CD4-positive, alpha-beta T cell treated with Interleukin-21 for 1 hour (primary cell): ENCODE data around the gene FOXF1.

ENCODE experiments used
- DNase-seq: peaks from one replicate; pipeline ENCODE4 v3.0.0-alpha.2; 2020

Gene FOXF1

DNA sequence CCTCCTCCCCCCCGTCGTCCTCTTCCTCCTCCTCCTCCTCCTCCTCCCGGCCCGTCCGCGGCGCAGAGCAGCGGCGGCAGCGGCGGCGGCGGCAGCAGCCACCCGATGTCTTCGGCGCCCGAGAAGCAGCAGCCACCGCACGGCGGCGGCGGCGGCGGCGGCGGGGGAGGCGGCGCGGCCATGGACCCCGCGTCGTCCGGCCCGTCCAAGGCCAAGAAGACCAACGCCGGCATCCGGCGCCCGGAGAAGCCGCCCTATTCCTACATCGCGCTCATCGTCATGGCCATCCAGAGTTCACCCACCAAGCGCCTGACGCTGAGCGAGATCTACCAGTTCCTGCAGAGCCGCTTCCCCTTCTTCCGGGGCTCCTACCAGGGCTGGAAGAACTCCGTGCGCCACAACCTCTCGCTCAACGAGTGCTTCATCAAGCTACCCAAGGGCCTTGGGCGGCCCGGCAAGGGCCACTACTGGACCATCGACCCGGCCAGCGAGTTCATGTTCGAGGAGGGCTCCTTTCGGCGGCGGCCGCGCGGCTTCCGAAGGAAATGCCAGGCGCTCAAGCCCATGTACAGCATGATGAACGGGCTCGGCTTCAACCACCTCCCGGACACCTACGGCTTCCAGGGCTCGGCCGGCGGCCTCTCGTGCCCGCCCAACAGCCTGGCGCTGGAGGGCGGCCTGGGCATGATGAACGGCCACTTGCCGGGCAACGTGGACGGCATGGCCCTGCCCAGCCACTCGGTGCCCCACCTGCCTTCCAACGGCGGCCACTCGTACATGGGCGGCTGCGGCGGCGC, at the start of gene FOXF1:
Gene FOXF1 (plus strand): TSS at position 63 of the 797 bp plus-strand sequence. CDS start 43 bp downstream, at position 106.
- DNase-seq = no peak

DNA sequence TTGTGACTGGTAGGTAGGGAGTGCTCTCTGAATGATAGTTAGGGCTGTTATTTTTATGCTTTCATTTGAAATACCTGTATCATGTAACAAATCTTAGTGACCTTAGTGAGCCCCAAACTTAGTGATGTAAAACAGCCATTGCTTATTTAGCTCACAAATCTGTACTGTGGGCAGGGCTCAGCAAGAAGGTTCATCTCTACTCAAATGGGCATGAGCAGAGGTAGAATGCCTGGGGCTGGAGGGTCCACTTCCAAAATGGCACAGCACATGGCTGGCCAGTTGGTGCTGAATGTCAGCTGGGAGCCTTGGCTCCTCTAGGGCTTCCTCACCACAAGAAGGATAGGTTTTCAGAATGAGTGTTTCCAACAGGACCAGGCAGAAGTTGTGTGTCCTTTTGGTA, 49.3 kb upstream of the FOXF1 start:
- DNase-seq = no peak

DNA sequence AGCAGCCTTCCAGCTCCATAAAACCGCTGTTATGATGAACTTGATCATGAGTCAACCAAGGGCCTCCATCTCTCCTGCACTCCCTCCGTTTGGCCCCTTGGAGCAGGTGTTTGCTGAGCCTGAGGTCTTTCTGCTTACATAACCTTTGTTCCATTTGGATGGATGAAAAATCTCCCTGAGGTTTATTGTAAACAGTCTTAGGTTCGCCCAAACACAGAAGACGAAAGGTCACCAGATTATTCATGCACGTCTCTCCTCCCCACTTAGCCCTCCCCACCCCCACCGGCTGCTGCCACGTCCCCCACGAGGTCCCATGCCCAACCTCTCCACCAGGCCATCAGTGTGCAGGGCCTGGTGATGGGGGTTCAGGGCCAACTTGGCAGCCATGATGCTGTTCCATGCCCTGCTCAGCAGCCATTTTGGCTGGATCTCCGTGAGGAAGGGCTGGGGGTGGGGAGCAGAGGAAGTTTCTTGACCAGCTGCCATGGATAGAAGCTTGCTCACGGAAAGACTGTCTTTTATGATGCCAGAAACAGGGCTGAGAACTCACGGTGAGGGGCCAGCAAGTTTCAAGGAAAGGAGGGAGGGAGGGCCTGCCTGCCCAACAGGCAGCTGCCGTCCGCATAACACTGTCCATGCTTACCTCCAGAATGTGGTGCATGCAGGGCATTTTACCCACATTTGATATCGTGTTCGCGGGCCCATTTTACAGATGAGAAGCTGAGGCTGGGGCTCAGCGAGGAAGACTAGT, 47.8 kb upstream of the FOXF1 start:
- no peak for DNase-seq

DNA sequence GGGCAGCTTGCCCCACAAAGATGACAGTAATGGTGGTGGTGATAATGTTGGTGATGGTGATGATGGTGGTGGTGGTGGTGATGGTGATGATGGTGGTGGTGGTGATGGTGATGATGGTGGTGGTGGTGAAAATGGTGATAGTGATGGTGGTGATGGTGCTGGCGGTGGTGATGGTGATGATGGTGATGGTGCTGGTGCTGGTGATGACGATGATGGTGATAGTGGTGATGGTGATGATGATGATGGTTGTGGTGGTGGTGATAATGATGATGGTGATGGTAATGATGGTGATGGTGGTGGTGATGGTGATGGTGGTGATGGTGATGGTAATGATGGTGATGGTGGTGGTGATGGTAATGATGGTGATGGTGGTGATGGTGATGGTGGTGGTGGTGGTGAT, 46.3 kb upstream of the FOXF1 start:
- no peak for DNase-seq

DNA sequence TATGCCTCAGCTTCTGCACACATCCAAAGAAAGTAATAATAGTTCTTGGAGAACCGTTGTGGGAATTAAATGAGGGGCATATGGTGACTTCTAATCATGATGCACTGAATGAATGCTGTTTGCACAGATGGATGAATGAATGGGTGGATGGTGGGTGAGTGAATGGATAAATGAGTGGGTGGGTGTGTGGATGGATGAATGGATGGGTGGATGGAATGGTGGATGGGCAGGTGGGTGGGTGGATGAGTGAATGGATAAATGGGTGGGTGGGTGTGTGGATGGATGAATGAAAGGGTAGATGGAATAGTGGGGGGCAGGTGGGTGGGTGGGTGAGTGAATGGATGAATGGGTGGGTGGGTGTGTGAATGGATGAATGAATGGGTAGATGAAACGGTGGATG, 44.9 kb upstream of the FOXF1 start:
- DNase-seq = no peak

DNA sequence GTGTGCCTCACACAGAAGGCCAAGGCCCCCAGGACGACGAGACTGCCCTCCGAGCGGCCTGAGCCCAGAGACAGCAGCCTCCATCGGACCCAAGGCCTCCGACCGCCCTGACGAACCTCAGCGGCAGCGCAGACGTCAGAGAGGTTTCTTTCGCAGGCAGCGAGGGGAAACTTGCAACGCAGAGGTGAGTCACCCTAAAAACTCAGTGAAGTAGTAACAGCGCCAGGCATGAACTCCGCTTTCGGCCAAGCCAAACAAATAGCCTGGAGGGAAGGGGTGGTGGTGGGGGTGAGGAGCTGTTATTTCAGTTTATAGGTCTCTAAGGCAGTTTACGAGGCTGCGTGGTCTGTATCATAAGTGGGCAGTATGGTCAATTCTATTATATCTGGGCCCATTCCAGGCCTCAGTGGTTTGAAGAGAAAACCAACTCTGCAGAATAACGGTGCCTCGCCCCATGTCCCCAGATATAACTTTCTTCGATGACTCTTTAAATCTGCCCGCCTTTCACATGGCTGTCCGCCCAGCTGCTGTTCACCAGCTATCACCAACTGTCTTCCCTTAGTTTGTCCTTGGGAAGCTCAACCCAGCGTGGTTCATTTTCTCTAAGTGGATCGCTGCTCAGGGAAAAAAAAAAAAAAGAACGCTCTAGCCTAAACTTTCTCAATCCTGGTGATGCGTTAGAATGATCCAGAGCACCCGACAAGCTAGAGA, 43.5 kb upstream of the FOXF1 start:
- no peak for DNase-seq

DNA sequence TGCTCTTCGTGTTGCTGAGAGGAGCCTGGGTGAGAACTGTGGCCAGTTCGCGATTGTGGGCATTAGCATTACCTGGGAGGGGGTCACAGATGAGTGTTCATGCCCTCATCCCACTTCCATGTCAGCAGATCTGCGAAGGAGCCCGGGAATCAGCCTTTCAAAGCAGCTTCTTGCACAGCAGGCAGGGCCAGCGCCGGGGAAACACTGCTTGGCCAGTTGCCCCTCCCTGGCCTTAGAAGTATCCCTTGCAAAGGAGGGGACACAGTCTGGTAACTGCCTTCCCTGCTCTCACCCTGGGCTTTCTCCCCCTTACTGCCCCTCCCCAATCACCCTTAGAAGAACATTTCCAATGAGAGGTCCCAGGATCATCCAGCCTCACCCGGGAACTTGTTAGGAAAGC, 42.8 kb upstream of the FOXF1 start:
- no peak for DNase-seq

DNA sequence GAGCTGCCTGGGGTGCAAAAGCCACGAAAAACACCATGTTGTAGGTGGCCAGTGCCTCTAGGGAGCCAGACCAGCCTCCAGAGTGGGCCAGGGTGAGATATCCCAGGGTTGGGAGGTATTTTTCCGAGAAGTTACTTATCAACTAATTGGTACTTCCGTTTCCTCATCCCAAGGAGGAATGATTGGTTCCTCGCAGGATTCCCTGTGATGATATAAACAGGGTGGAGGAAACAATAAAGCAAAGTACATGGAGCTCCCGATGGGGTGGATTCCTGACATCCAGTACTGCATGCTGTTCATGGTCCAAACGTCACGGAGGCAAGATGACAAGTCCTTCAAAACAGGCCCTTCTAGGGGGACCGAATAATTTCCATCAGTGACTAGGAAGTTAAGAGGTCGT, 39.4 kb upstream of the FOXF1 start:
- DNase-seq = no peak

DNA sequence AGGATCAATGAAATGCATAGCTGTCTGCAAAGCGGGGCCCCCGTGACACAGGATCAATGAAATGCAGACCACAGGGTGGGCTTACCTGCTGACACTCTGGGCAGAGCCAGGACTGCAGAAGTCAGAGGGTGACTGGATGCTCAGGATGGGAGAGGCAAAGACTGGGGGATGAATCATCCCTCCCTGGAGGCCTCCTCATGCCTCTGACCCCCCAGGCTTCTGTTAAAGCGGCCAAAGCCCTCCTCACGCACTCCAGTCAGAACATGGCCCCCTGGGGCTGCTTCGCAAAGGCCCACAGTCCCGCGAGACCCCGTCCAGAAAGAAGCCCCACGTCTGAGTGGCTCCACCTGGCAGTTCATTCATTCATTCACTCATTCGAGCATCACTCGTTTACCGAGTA, 38.4 kb upstream of the FOXF1 start:
- no peak for DNase-seq

DNA sequence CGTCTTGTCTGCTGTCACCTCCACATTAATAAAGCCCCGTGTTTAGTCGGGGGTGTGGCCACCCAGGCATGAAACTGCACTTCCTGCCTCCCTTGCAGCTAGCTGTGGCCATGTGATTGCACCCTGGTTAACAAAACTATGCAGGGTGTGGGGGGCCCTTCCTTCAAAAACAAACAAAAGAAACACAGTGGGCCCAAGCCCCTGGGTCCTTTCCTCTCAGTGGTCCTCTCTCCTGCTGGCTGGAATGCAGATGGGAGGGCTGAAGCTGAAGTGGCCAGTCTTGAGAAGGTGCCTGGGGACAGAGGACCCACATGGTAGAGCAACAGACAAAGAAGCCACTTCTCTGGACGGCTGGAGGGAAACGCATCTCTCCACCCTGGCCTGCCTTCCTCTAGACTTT, 38.0 kb upstream of the FOXF1 start:
- no peak for DNase-seq

DNA sequence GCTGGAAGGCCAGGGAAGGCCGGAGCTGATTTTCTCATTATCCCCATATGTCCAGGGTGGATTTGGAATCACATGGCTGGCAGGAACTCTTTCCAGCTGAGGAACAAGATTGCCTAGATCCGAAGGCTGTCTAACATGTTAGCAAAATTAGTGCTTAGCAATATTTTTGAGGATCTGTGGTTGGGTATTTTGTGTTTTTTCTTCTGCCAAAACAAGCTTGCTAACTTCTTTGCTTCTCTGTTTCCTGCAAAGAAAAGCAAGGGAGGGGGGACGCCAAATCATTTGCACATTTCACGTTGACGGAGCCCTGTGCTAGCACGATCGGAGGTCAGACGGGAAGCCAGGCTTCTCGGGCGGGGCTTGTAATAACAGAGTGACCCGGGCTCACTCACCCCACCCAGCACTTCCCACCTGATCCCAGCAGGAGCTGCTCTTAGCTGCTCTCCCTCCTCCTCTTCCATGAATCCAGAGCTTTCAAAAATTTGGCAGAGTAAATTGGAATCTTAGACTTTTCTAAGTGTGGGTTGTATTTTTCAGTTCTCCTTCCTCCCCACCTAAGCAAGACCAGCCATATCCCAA, 33.3 kb upstream of the FOXF1 start:
- no peak for DNase-seq

DNA sequence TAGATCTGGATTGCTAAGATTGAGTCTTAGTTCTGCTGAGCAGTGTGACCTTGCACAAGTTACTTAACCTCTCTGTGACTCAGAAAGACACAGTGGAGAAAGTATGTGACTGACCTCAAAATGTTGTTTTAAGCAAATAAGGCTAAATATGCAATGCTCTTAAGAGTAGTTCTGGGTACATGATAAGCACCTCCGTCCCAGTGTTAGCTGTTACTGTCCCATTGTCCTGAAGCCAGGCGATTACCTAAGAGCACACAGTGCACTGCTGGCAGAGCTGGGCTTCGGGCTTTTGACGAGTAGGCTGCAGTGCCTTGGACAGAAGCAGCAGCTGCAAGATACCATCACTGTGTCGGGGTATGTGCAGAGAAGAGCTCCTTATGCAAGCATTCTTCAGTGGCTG, 32.7 kb upstream of the FOXF1 start:
- DNase-seq = no peak

DNA sequence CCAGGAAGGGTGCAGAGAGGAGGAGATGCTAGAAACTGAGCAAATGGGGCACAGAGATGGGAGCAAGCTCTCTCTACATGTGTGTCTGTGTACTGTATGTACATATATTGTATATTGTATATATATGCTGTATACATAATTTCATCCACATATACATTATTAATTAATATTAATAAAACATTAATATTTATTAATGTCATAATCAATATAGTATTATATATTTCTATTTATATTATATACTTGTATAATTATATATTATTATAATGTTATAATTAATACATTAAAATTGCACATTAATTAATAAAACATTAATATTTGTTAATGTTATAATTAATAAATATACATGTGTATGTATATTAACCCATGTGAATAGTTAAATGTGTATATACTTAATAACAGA, 31.5 kb upstream of the FOXF1 start:
- no peak for DNase-seq

DNA sequence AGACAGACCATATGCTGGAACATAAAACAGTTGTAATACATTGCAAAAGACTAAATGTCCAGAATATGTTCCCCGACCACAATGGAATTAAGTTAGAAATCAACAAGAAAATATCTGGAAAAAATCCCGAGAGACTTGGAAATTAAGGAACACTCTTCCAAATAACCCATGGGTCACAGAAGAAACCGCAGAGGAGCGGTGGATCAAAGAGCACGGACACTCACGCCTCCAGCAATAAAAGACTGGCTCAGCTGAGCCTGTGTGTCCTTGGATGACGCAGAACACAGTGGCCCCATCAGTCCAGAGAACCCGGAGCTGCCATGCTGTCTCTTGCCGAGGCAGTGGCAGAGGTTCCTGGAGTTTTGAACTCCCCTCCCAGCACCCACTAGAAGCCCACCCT, 30.9 kb upstream of the FOXF1 start:
- DNase-seq = no peak

DNA sequence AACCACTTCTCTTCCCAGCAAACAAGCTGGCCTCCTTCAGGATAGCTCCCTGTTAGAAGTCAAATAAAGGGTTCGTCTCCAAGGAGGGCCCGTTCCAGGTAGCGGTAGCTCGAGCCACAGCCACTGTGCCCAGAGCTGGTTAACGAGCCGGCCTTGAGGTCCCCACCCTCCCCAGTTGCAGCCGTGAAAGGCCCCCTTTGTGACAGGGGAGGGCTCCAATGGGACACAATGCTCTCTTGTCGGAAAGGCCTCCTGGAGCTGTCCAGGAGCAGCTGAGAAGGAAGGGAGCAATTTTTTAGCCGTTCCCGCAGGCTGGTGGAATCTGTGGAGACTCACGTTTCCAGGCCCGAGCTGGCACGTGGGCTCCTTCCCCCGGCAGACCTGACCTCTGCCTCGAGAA, 29.9 kb upstream of the FOXF1 start:
- DNase-seq = no peak

DNA sequence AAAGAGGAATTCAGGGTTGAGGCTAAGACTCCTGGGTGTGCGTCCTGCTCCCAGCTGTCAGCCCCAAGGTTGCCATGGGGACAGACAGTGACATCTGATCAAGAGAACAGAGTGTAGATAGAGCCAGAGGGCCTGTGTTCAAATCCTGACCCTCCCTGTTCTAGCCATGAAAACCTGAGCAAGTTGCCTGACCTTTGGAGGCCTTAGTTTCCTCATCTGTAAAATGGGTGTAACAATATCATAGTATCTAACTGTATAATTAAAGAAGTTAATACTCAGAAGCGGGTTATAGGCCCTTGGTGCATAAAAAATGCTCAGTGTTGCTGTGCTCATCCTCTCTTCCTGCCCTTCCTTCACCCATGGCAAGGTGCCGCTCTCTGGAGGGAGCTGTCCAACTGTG, 28.7 kb upstream of the FOXF1 start:
- no peak for DNase-seq

DNA sequence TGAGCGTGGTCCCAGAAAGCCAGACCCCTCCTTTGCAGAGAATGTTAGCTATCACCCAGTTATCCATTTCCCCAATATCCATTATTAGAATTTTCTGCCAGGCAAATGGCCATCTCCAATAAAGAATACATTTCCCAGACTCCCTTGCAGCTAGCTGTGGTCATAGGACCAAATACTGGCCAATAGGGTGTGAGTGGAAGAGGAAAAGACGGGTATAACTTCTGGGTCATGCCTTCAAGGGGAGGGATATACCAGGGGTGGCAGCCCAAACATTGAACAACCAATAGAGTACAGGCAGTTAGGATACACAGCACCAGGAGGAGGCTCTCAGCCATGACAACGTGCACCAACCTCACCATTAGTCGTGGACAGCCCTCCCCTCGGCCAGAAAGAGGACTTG, 26.1 kb upstream of the FOXF1 start:
- no peak for DNase-seq

DNA sequence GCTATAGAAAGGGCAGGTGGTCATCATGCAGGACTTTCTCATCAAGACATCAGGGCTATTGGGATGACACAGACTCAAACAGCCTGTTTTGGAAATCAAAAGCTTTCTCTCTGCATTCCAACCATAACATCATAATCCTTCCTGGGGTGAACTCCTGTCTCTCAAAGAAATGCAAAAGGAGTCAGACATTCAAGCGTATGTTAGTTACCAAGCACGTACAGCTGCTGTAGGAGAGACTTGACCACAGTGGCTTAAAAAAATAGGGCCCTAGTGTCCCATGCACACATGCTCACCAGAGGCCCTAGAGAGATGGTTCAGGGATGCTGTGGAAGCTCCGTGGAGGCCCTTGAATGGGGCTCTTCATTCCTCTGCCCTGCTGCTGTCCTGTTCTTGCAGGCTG, 24.6 kb upstream of the FOXF1 start:
- DNase-seq = no peak

DNA sequence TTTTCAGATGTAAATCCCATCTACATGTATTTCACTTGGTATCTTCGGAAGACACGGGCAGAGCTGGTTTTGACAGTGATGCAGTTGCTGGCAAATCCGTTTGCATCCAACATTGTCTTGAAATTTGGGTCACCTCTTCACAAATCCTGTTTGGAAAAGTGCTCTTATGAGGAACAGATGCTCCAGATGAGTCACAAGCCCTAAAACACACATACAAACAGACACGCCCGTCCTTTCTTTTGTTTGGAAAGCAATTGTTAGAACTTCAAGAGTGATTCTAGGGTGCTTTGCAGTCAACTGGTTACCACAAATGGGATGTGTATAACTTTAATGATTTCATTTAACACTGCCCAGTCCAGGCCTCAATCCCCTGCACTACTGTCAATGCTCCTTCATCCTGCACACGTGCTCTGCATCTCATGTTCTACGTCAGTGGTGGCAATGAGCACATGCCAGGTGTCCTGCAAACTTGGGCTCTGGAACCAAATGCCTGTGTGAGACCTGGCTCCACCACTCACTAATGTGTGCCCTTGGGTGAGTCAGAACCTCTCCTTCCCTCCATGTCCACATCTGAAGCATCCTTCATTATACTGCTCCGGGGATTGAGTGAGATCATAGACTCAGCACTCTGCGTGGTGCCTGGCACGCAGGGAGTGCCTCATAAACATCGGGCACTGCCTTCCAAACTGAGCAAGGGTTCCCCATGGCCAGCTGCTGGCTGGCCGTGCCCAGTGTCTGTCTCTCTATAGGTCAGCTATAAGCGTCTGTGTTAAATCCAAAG, 19.3 kb upstream of the FOXF1 start:
- no peak for DNase-seq

DNA sequence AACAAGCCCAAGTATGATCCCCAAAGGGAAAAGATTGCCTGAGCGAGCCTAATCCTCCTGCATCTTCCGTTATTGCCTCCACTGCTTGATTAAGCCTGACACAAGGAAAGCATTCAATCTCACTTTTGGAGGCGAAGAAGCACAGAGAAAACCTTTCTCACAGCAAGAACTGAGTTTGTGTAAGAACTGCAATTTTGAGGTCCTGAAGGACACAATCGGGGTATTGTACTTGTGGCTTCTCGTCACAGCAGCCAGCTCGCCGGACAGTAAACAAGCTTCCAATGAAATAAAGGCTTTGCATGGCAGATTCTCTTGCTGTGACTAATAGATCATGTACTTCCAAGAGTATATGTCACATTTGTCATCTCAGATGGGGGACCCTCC, 18.7 kb upstream of the FOXF1 start:
- no peak for DNase-seq

DNA sequence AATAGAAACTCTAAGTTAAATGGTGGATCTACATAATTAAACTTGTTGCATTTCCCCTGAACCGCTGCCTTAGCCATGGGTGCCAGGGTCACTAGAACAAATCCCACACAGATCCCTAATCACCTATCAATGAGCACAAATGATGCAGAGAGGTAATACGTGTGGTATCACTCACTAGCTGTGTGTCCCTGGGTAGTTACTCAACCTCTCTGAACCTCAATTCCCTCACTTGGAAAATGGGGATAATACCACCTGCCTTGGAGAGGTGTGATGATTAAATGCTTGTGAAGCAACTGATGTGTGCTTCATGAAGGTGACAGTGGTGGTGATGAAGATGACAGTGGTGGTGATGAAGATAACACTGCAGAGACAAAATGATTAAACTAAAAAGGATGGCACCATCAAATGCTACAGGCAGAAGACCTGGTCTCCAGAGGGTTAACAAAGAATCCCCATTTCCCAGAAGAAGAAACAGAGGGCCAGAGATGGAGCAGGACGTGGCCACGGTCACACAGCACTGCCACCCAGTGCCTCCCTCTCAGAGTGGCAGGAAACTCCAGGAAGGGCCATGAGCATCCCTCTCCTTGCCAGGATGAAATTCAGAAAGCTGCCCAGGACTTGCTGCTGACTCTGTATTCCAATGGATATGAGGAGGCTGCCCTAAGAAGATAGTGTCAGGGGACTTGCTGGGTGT, 17.9 kb upstream of the FOXF1 start:
- DNase-seq = no peak

DNA sequence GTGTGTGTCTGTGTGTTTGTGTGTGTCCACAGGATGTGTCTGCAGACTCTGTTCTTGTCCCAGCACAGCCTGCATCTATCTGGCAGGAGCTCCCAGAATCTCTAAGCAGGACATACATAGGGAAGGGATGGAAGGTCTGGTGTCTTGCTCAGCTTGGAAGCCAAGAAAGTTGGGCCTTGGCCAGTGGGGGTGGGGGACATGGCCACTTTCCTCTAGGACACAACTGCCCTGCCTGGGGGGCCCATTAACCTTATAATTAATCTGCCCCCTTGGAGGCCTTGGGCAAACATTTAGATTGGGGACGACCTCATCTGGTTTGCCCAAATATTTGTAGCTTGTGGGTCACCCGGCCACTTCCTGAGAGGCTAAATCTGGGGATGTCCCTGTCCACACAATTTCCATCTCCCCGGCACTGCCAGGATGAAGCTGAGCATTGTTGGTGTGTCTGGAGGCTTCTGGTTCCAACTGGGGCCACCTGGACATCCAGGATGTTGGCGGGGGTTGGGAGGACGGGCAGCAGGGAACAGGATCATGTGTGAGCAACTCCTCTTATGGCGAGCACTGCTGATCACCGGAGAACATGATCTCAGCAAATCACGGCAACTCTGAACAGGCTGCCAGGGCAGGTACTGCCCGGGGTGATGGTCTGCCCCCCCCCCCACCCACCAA, 17.2 kb upstream of the FOXF1 start:
- no peak for DNase-seq
